GM23338 (cell line): ENCODE data around the gene STYK1. TPM values are rescaled to one million over a fixed set of nuclear protein-coding genes. Genes with fewer than 3 reads are reported as not detected.

Experiments
- ATAC-seq: fragments of 200-7000 bp; cut with Tn5 transposase; 3 replicates; pipeline ENCODE4 v1.9.1; 2020
- DNase-seq: peaks from one replicate; pipeline ENCODE4 v3.0.0-alpha.2; 2015; ENCODE audit warnings: low spot score
- H2AFZ ChIP-seq: fragments of 200-600 bp; sonication (generic); 2 replicates; pipeline ENCODE4 v1.8.0; 2016; ENCODE audit warnings: antibody characterized with exemption, mild to moderate bottlenecking, moderate library complexity
- H3F3A ChIP-seq: fragments of 200-600 bp; sonication (generic); replicated peaks from 2 replicates; pipeline ENCODE4 v1.8.0; 2017; ENCODE audit warnings: antibody characterized with exemption, mixed run types, low read depth
- H3K27ac ChIP-seq: fragments of 200-600 bp; sonication (generic); 2 replicates; pipeline ENCODE4 v1.6.1; 2016; ENCODE audit warnings: low read depth
- H3K27me3 ChIP-seq: fragments of 200-600 bp; sonication (generic); 2 replicates; pipeline ENCODE4 v1.8.0; 2016; ENCODE audit warnings: mild to moderate bottlenecking, mixed run types, moderate library complexity; ENCODE audit not compliant: insufficient read depth
- H3K36me3 ChIP-seq: fragments of 200-600 bp; sonication (generic); 2 replicates; pipeline ENCODE4 v1.8.0; 2016; ENCODE audit warnings: mild to moderate bottlenecking; ENCODE audit not compliant: insufficient read depth
- H3K4me1 ChIP-seq: fragments of 200-600 bp; sonication (generic); 2 replicates; pipeline ENCODE4 v1.8.0; 2016; ENCODE audit warnings: mild to moderate bottlenecking, moderate library complexity; ENCODE audit not compliant: insufficient read depth
- H3K4me2 ChIP-seq: fragments of 200-600 bp; sonication (generic); 2 replicates; pipeline ENCODE4 v1.7.1; 2017; ENCODE audit warnings: mixed run types
- H3K4me3 ChIP-seq: fragments of 200-600 bp; sonication (generic); 2 replicates; pipeline ENCODE4 v1.6.1; 2016; ENCODE audit warnings: mixed run types
- H3K79me2 ChIP-seq: fragments of 200-600 bp; sonication (generic); replicated peaks from 2 replicates; pipeline ENCODE4 v1.8.0; 2017; ENCODE audit warnings: mild to moderate bottlenecking; ENCODE audit not compliant: insufficient read depth
- H3K9me2 ChIP-seq: fragments of 200-600 bp; sonication (generic); 2 replicates; pipeline ENCODE4 v1.8.0; 2017; ENCODE audit not compliant: insufficient read depth
- H4K20me1 ChIP-seq: fragments of 200-600 bp; sonication (generic); replicated peaks from 2 replicates; pipeline ENCODE4 v1.8.0; 2017; ENCODE audit warnings: mild to moderate bottlenecking; ENCODE audit not compliant: insufficient read depth
- H3K27ac Mint-ChIP-seq: 2 replicates; pipeline ENCODE4 v1.8.0; 2020; ENCODE audit warnings: inconsistent platforms, mild to moderate bottlenecking, moderate library complexity, mixed read lengths
- H3K27me3 Mint-ChIP-seq: 3 replicates; pipeline ENCODE4 v1.8.0; 2022; ENCODE audit warnings: low read depth, mild to moderate bottlenecking, moderate library complexity, mixed read lengths, inconsistent platforms; ENCODE audit not compliant: insufficient read depth, poor library complexity
- H3K36me3 Mint-ChIP-seq: 3 replicates; pipeline ENCODE4 v1.8.0; 2021; ENCODE audit warnings: low read depth, mild to moderate bottlenecking, inconsistent platforms, moderate library complexity, mixed read lengths
- H3K4me1 Mint-ChIP-seq: 3 replicates; pipeline ENCODE4 v1.8.0; 2020; ENCODE audit warnings: mild to moderate bottlenecking, inconsistent platforms, mixed read lengths
- H3K4me3 Mint-ChIP-seq: 3 replicates; pipeline ENCODE4 v1.8.0; 2021; ENCODE audit warnings: moderate library complexity, mild to moderate bottlenecking, inconsistent platforms, mixed read lengths
- H3K9me3 Mint-ChIP-seq: 3 replicates; pipeline ENCODE4 v1.8.0; 2020; ENCODE audit warnings: moderate library complexity, mild to moderate bottlenecking, inconsistent platforms, mixed read lengths
- CREB1 ChIP-seq: fragments of 250-450 bp; sonication (Bioruptor Pico); IDR thresholded peaks from 2 replicates; pipeline ENCODE4 v1.5.0; 2020; ENCODE audit warnings: low read depth, mild to moderate bottlenecking, moderate library complexity
- EZH2 ChIP-seq: fragments of 200-600 bp; sonication (generic); IDR thresholded peaks from one replicate; pipeline ENCODE4 v1.8.0; 2017; ENCODE audit warnings: antibody characterized with exemption, mild to moderate bottlenecking, low read depth; ENCODE audit not compliant: unreplicated experiment
- EZH2phosphoT487 ChIP-seq: fragments of 200-600 bp; sonication (generic); IDR thresholded peaks from one replicate; pipeline ENCODE4 v1.8.1; 2018; ENCODE audit warnings: antibody characterized with exemption; ENCODE audit not compliant: unreplicated experiment
- JUNB ChIP-seq: IDR thresholded peaks from one replicate; pipeline ENCODE4 v1.6.1; 2016; ENCODE audit warnings: antibody characterized with exemption; ENCODE audit not compliant: unreplicated experiment
- NANOG ChIP-seq: IDR thresholded peaks from 2 replicates; pipeline ENCODE4 v1.6.1; 2016; ENCODE audit warnings: antibody characterized with exemption, borderline replicate concordance
- POLR2AphosphoS5 ChIP-seq: IDR thresholded peaks from 2 replicates; pipeline ENCODE4 v1.6.1; 2016; ENCODE audit warnings: antibody characterized with exemption, low read depth
- STAT1 ChIP-seq: IDR thresholded peaks from one replicate; pipeline ENCODE4 v1.6.1; 2016; ENCODE audit warnings: antibody characterized with exemption; ENCODE audit not compliant: unreplicated experiment
- ZNF114 ChIP-seq: fragments of 250-450 bp; sonication (Bioruptor Pico); IDR thresholded peaks from 2 replicates; pipeline ENCODE4 v1.5.0; 2020; ENCODE audit warnings: mild to moderate bottlenecking, moderate library complexity
- ZNF331 ChIP-seq: fragments of 250-450 bp; sonication (Bioruptor Pico); IDR thresholded peaks from 2 replicates; pipeline ENCODE4 v1.5.0; 2020; ENCODE audit warnings: low read depth, mild to moderate bottlenecking, moderate library complexity
- polyA plus RNA-seq: library from polyadenylated mRNA; unstranded; fragments of >200 nt; fragmentation: Nextera tagmentation; extraction: Ambion mirVana; gene quantifications from 2 replicates; pipeline ENCODE4 v1.2.1, GENCODE V29; 2016
- total RNA-seq: library from RNA; depleted of rRNA; stranded (reverse); fragments of >200 nt; shearing (Covaris generic); gene quantifications from 2 replicates; pipeline ENCODE4 v1.2.3, GENCODE V29; 2014
- TF ChIP-seq, protein P1 (sequence below): fragments of 250-450 bp; sonication (Bioruptor Pico); IDR thresholded peaks from 2 replicates; pipeline ENCODE4 v1.5.0; 2020; ENCODE audit warnings: mild to moderate bottlenecking, moderate library complexity
- TF ChIP-seq, protein P2 (sequence below): IDR thresholded peaks from one replicate; pipeline ENCODE4 v1.6.1; 2018; ENCODE audit warnings: antibody characterized with exemption; ENCODE audit not compliant: unreplicated experiment
- TF ChIP-seq, protein P3 (sequence below): IDR thresholded peaks from 2 replicates; pipeline ENCODE4 v1.6.1; 2016; ENCODE audit warnings: antibody characterized with exemption
- TF ChIP-seq, protein P4 (sequence below), 2 experiments: fragments of 200-600 bp in 1 of 2; sonication (generic) in 1 of 2; conservative IDR thresholded peaks; 2 replicates each; pipeline versions ENCODE4 v1.5.1 to v1.6.1; 2016 to 2017; ENCODE audit warnings: antibody characterized with exemption in 2 of 2, low read depth in 2 of 2, mild to moderate bottlenecking in 2 of 2, moderate library complexity in 1 of 2

STYK1 gene
- total and polyA plus RNA-seq, 2 experiments from 2014 or later = 1.2 to 1.8 TPM

GRCh38 chr12:10623131-10623530 is 50.7 kb downstream of the STYK1 start:
- H3K9me3 Mint-ChIP-seq = peaks cover 3% of the 10 kb centered on the region; the same call in 1 of the 3 replicates
- Histone ChIP-seq H3K36me3 (no peaks in the 10 kb centered on the region), H3K27me3 (no peaks in the 10 kb centered on the region), H3K4me1 (no peaks in the 10 kb centered on the region), H3F3A (no peaks in the 10 kb centered on the region), H3K4me3 (no peak overlapping the region), H2AFZ (no peak overlapping the region), H3K79me2 (no peaks in the 10 kb centered on the region), H3K9me2 (no peaks in the 10 kb centered on the region), H3K27ac (no peak overlapping the region), H3K4me2 (no peak overlapping the region), H4K20me1 (no peaks in the 10 kb centered on the region)
- H3K27me3 Mint-ChIP-seq = no peaks in the 10 kb centered on the region
- ATAC-seq (no peak), DNase-seq (no peak)
- H3K4me1 Mint-ChIP-seq = peaks cover 2% of the 10 kb centered on the region; the same call in 2 of the 3 replicates
- TF ChIP-seq ZNF114 (no peak), STAT1 (no peak), EZH2 (no peak), CREB1 (no peak), POLR2AphosphoS5 (no peak), EZH2phosphoT487 (no peak), JUNB (no peak), NANOG (no peak), ZNF331 (CRISPR knock-in tag) (no peak)
- TF ChIP-seq, protein P1, sequence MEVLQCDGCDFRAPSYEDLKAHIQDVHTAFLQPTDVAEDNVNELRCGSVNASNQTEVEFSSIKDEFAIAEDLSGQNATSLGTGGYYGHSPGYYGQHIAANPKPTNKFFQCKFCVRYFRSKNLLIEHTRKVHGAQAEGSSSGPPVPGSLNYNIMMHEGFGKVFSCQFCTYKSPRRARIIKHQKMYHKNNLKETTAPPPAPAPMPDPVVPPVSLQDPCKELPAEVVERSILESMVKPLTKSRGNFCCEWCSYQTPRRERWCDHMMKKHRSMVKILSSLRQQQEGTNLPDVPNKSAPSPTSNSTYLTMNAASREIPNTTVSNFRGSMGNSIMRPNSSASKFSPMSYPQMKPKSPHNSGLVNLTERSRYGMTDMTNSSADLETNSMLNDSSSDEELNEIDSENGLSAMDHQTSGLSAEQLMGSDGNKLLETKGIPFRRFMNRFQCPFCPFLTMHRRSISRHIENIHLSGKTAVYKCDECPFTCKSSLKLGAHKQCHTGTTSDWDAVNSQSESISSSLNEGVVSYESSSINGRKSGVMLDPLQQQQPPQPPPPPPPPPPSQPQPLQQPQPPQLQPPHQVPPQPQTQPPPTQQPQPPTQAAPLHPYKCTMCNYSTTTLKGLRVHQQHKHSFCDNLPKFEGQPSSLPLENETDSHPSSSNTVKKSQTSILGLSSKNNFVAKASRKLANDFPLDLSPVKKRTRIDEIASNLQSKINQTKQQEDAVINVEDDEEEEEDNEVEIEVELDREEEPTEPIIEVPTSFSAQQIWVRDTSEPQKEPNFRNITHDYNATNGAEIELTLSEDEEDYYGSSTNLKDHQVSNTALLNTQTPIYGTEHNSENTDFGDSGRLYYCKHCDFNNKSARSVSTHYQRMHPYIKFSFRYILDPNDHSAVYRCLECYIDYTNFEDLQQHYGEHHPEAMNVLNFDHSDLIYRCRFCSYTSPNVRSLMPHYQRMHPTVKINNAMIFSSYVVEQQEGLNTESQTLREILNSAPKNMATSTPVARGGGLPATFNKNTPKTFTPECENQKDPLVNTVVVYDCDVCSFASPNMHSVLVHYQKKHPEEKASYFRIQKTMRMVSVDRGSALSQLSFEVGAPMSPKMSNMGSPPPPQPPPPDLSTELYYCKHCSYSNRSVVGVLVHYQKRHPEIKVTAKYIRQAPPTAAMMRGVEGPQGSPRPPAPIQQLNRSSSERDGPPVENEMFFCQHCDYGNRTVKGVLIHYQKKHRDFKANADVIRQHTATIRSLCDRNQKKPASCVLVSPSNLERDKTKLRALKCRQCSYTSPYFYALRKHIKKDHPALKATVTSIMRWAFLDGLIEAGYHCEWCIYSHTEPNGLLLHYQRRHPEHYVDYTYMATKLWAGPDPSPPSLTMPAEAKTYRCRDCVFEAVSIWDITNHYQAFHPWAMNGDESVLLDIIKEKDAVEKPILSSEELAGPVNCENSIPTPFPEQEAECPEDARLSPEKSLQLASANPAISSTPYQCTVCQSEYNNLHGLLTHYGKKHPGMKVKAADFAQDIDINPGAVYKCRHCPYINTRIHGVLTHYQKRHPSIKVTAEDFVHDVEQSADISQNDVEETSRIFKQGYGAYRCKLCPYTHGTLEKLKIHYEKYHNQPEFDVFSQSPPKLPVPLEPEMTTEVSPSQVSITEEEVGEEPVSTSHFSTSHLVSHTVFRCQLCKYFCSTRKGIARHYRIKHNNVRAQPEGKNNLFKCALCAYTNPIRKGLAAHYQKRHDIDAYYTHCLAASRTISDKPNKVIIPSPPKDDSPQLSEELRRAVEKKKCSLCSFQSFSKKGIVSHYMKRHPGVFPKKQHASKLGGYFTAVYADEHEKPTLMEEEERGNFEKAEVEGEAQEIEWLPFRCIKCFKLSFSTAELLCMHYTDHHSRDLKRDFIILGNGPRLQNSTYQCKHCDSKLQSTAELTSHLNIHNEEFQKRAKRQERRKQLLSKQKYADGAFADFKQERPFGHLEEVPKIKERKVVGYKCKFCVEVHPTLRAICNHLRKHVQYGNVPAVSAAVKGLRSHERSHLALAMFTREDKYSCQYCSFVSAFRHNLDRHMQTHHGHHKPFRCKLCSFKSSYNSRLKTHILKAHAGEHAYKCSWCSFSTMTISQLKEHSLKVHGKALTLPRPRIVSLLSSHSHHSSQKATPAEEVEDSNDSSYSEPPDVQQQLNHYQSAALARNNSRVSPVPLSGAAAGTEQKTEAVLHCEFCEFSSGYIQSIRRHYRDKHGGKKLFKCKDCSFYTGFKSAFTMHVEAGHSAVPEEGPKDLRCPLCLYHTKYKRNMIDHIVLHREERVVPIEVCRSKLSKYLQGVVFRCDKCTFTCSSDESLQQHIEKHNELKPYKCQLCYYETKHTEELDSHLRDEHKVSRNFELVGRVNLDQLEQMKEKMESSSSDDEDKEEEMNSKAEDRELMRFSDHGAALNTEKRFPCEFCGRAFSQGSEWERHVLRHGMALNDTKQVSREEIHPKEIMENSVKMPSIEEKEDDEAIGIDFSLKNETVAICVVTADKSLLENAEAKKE (CRISPR knock-in tag) = no peak
- TF ChIP-seq, protein P2, sequence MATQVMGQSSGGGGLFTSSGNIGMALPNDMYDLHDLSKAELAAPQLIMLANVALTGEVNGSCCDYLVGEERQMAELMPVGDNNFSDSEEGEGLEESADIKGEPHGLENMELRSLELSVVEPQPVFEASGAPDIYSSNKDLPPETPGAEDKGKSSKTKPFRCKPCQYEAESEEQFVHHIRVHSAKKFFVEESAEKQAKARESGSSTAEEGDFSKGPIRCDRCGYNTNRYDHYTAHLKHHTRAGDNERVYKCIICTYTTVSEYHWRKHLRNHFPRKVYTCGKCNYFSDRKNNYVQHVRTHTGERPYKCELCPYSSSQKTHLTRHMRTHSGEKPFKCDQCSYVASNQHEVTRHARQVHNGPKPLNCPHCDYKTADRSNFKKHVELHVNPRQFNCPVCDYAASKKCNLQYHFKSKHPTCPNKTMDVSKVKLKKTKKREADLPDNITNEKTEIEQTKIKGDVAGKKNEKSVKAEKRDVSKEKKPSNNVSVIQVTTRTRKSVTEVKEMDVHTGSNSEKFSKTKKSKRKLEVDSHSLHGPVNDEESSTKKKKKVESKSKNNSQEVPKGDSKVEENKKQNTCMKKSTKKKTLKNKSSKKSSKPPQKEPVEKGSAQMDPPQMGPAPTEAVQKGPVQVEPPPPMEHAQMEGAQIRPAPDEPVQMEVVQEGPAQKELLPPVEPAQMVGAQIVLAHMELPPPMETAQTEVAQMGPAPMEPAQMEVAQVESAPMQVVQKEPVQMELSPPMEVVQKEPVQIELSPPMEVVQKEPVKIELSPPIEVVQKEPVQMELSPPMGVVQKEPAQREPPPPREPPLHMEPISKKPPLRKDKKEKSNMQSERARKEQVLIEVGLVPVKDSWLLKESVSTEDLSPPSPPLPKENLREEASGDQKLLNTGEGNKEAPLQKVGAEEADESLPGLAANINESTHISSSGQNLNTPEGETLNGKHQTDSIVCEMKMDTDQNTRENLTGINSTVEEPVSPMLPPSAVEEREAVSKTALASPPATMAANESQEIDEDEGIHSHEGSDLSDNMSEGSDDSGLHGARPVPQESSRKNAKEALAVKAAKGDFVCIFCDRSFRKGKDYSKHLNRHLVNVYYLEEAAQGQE = no peak
- TF ChIP-seq, protein P3, sequence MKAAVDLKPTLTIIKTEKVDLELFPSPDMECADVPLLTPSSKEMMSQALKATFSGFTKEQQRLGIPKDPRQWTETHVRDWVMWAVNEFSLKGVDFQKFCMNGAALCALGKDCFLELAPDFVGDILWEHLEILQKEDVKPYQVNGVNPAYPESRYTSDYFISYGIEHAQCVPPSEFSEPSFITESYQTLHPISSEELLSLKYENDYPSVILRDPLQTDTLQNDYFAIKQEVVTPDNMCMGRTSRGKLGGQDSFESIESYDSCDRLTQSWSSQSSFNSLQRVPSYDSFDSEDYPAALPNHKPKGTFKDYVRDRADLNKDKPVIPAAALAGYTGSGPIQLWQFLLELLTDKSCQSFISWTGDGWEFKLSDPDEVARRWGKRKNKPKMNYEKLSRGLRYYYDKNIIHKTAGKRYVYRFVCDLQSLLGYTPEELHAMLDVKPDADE = no peak
- TF ChIP-seq, protein P4, sequence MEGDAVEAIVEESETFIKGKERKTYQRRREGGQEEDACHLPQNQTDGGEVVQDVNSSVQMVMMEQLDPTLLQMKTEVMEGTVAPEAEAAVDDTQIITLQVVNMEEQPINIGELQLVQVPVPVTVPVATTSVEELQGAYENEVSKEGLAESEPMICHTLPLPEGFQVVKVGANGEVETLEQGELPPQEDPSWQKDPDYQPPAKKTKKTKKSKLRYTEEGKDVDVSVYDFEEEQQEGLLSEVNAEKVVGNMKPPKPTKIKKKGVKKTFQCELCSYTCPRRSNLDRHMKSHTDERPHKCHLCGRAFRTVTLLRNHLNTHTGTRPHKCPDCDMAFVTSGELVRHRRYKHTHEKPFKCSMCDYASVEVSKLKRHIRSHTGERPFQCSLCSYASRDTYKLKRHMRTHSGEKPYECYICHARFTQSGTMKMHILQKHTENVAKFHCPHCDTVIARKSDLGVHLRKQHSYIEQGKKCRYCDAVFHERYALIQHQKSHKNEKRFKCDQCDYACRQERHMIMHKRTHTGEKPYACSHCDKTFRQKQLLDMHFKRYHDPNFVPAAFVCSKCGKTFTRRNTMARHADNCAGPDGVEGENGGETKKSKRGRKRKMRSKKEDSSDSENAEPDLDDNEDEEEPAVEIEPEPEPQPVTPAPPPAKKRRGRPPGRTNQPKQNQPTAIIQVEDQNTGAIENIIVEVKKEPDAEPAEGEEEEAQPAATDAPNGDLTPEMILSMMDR (conservative IDR thresholded peaks at IDR 0.05; ENCODE audit: low read depth in 2 of 2) = no peak
- no peak overlapping the region for H3K27ac Mint-ChIP-seq
- no peaks in the 10 kb centered on the region for H3K36me3 Mint-ChIP-seq
- H3K4me3 Mint-ChIP-seq = no peak overlapping the region
